Measurements from ENCODE around the gene ZNF281.

DNA sequence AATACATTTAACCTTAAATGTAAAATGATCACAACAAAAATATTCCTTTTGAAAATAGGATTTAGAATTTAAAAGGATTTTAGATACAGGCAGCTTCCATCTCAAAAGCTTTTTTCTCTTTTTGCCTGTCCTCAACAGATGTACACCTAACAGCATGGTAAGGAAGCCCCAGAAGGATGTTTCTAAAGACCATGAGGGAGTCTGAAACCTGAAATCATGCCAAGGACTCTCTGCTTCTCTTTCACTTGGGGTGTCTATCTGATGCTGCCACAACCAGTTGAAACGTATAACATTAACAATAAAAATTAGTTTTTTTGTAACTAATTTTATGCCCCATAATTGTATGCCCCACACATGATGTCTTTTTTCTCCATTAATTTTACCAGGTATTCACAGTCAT, 5.4 kb upstream of the ZNF281 start:
- TF ChIP-seq, protein P1, sequence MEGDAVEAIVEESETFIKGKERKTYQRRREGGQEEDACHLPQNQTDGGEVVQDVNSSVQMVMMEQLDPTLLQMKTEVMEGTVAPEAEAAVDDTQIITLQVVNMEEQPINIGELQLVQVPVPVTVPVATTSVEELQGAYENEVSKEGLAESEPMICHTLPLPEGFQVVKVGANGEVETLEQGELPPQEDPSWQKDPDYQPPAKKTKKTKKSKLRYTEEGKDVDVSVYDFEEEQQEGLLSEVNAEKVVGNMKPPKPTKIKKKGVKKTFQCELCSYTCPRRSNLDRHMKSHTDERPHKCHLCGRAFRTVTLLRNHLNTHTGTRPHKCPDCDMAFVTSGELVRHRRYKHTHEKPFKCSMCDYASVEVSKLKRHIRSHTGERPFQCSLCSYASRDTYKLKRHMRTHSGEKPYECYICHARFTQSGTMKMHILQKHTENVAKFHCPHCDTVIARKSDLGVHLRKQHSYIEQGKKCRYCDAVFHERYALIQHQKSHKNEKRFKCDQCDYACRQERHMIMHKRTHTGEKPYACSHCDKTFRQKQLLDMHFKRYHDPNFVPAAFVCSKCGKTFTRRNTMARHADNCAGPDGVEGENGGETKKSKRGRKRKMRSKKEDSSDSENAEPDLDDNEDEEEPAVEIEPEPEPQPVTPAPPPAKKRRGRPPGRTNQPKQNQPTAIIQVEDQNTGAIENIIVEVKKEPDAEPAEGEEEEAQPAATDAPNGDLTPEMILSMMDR (conservative IDR thresholded peaks at IDR 0.05; ENCODE audit: low read length) = no peak
- TF ChIP-seq EZH2phosphoT487 (IDR thresholded peaks at IDR 0.05; ENCODE audit: borderline replicate concordance) = no peak

All from Loucy (cell line).